Keratinocyte (primary cell): ENCODE data around the gene ZBTB20.

Experiments used
- EZH2 ChIP-seq: IDR thresholded peaks from one replicate; pipeline ENCODE4 v1.6.1; 2012; ENCODE audit warnings: inconsistent platforms, mild to moderate bottlenecking, low read length, moderate library complexity
- TF ChIP-seq, protein P1 (sequence below), 3 experiments: IDR thresholded peaks in 1 of 3; conservative IDR thresholded peaks in 1 of 3; optimal IDR thresholded peaks in 1 of 3; 2 replicates in 2 of 3; 3 replicates in 1 of 3; pipeline versions ENCODE3 to v1.5.1; 2011; ENCODE audit warnings: low read length in 3 of 3, mild to moderate bottlenecking in 3 of 3, moderate library complexity in 2 of 3, control low read depth in 1 of 3, inconsistent platforms in 1 of 3; ENCODE audit not compliant: insufficient read depth in 2 of 3; ENCODE audit errors: extremely low read depth in 1 of 3

DNA sequence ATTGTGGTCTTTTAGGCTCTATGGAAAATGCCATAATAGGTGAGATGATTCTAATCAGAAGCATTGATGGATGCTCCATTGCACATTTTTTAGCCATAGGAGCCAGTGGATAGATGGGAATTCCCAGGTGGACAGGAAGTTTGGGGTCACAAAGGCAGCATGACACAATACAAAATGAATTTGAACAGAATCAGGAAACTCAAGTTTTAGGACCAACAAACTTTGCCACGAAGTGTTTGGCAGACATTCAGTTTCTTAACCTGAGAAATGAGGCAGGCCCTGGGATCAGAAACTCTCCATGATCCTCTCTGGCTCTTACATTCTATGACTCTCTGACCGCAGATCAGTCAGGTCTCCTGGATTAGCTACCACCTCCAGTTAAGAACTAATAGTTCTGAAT lies 577.9 kb downstream of the ZBTB20 start:
- TF ChIP-seq, protein P1, sequence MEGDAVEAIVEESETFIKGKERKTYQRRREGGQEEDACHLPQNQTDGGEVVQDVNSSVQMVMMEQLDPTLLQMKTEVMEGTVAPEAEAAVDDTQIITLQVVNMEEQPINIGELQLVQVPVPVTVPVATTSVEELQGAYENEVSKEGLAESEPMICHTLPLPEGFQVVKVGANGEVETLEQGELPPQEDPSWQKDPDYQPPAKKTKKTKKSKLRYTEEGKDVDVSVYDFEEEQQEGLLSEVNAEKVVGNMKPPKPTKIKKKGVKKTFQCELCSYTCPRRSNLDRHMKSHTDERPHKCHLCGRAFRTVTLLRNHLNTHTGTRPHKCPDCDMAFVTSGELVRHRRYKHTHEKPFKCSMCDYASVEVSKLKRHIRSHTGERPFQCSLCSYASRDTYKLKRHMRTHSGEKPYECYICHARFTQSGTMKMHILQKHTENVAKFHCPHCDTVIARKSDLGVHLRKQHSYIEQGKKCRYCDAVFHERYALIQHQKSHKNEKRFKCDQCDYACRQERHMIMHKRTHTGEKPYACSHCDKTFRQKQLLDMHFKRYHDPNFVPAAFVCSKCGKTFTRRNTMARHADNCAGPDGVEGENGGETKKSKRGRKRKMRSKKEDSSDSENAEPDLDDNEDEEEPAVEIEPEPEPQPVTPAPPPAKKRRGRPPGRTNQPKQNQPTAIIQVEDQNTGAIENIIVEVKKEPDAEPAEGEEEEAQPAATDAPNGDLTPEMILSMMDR (optimal IDR thresholded peaks at IDR 0.05 in 1 of 3, IDR thresholded peaks at IDR 0.05 in 1 of 3, conservative IDR thresholded peaks at IDR 0.05 in 1 of 3; ENCODE audit: extremely low read depth in 1 of 3, insufficient read depth in 2 of 3, low read length in 3 of 3), result no peak
- no peak for TF ChIP-seq EZH2
